ENCODE results near the gene MTHFD1L.

DNA sequence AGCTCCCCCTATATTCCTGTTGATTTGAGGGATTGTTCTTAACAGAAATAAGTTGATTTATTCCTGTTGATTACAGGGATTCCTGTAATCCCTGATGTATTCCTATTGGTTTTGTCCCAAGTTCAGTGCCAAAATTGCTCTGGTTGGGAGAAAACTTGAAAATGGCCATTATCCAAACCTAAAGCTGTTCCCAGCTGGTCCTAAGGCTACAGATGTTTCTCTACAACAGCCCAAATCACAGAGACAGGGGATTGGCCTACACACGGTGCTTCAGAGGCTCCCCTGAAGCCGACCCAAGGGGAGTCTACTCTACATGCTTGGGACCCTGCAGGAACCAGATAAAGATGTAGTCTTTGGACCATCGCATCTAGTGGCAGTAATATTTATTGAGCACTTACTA lies 275.3 kb downstream of the MTHFD1L start:
- TF ChIP-seq CTCF (IDR thresholded peaks at IDR 0.05 in 4 of 5, conservative IDR thresholded peaks at IDR 0.05 in 1 of 5) (no peak), POLR2A (IDR thresholded peaks at IDR 0.05) (no peak)
